EL (cell line): ENCODE results near the gene RPL34.

ENCODE experiments used
- DNase-seq: peaks from one replicate; pipeline ENCODE4 v3.0.0-alpha.2; 2016

RPL34 gene

DNA sequence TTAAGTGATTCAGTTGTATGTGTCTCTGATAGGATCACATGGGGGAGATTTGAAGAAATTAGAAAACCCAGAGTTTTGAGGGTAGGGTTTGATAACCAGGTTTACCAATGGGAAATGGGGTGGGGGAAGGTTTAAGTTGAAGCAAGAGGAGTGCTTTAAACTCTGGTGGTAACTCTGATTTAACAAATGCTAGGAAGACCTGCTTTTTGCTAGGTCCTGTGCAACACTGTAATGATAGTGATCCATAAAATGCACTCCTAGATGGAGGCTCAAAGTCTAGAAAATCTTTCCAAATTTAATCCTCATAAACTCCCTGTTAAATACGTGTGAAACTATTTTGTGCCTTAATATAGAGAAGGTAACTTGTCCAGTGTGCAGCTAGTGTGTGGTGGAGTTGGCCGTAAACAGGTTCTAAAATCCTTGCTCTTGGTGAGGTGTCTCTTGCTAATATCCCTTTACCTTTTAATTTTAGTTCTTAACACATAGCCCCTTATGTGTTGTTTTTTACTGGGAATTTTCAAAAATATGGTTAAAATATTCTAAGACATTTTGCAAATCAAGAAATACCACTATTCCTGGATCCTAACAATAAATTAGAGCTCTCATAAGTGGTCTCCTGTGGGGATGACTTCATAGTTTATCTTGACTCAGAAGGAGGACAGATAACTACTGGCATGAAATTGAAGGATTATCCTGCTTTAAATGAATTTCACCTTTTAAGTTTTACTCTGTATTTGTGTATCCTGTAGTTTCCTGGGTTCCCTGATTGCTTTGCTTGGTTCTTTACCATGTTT is 4.1 kb downstream of the RPL34 start:
- DNase-seq = no peak

DNA sequence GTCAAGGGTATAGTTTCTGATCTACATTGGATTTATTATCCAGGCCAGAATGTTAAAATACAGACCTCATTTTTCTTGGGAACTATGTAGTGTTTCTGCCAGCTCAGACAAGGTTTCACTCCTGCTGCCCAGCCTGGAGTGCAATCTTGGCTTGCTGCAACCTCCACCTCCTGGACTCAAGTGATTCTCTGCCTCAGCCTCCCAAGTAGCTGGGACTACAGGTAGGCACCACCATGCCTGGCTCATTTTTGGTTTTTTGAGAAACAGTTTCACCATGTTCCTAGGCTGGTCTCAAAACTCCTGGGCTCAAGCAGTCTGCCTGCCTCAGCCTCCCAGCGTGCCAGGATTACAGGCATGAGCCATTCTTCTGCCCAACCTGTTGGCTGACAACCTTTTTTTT is 5.7 kb downstream of the RPL34 start:
- no peak for DNase-seq

DNA sequence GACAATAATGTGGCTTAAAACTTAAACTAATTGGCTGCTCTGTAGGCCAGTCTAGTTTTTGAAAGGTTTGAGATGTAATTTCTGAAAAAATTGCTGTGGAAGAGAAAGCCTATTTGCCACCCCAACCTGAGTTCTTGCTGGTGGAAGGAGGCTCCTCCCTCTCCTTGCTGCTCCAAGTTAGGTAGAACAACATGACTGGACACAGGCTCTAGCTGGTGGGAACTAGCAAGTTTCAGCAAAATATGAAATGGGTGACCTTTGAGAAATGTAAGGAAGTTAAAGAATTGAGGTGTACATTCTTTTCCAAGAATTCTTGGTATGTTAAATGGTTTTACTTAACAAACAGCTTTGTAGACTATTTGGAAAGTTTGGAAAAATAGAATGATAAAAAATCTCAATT is 8.0 kb downstream of the RPL34 start:
- DNase-seq = peak; percentile 31

DNA sequence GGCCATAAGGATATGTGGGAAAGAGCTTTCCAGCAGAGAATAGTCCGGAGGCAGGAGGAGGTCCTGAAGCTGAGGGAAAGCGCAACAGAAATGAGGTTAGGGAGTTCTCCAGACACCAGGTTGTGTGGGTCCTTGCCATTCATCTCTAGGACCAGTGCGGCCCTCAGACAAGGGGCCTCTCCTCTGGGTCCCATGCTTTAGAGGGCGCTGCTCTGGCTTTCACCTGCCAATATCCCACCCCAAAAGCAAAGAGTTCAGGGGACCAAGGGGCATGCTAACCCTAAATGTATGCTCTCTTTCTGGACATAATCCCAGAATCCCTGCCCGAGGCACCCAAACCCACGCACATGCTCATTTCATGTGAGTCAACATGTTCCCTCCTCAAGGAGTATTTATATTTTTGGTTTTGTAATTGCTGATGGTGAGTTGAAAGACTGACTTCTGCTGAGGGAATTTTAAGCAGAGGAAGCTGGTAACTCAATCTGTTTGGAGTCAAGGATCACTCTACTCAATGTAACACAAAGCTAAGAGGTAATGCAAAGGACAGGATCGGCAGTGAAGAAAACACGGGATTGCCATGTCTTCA is 14.8 kb downstream of the RPL34 start:
- peak; percentile 22 for DNase-seq

DNA sequence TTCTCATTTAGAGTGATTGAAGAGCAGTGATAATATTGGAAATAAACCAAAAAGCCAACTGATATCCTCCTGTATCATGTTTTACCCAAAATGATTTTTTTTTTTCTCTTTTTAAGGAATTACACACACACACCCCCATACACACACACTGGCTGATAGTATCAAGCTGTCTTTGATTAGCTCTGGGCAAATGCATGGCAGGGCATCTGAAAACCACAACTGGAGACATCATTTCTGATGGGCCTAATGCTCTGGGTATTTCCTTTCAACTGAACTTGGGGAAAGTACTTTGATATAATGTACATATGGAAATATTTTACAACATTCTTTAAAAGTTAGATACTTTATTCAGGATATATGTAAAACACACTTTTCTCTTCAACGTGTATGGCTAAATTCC is 15.9 kb downstream of the RPL34 start:
- DNase-seq = peak; percentile 30

DNA sequence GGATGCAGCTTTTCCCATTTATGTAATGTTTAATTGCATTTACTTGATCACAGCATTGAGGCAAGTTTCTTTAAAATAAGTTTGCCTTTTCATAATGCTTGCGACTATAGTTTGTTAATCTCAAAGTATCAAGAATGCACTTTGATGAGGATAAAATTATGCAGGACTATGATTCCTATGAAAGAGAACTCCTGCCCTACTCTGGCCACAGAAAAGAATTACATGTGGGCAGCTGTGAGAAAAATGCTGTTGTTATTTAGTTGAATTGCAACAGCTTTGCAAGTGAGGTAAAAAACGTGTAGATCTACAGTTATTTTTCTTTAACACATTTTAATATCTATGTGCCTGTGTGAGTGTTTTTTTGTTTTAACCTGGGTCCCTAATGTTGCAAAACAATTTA is 17.5 kb downstream of the RPL34 start:
- no peak for DNase-seq

DNA sequence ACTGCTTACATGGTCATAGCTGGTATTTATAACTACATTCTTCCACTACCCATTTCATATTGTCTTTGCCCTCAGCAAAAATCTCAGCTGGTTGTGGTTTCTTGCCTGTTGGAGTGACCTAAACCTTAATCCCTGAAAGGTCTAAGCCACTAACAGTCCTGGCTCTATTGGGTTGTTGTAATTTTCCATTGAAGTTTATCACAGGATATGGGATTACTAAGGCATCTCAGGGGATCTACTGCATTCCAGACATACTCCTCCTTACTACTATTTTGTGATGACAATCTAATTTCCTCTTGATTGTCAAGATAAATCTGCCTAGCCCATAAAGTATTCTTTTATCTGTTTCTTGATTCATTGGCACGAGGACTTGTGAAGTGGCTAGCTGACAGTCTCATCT is 23.9 kb downstream of the RPL34 start:
- peak; percentile 85 for DNase-seq

DNA sequence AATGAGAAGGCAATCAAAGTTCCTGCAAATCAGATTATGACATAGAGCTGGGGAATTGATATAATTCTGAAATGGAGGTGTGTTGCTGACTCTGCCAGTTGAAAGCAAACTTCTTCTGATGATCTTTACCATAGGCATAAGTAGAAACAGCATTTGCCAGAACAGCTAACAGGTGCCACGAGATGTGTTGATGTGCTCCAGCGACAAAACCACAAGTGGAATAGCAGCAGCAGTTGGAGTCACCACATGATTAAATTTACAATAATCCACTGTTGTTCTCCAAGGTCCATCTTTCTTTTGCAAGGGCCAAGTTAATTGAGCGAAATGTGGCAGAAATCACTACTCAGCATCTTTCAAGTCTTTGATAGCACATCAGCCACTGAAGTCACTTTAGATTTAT is 26.3 kb downstream of the RPL34 start:
- DNase-seq = no peak

DNA sequence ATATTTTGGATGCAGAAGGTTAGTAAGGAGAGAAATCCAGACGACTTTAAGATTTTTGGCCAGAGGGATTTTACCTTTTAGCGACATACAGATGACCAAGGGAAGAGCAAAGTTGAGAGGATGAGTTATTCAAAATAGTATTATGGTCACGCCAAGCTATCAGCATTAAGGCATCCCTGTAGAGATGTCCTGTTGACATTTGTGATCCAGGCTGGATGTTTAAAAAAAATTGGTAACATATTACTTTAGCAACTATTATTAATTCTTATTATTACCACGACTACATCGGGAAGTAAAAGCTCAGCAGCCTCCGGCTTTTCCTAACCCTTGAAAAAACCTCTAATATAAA is 29.5 kb downstream of the RPL34 start:
- DNase-seq = no peak

DNA sequence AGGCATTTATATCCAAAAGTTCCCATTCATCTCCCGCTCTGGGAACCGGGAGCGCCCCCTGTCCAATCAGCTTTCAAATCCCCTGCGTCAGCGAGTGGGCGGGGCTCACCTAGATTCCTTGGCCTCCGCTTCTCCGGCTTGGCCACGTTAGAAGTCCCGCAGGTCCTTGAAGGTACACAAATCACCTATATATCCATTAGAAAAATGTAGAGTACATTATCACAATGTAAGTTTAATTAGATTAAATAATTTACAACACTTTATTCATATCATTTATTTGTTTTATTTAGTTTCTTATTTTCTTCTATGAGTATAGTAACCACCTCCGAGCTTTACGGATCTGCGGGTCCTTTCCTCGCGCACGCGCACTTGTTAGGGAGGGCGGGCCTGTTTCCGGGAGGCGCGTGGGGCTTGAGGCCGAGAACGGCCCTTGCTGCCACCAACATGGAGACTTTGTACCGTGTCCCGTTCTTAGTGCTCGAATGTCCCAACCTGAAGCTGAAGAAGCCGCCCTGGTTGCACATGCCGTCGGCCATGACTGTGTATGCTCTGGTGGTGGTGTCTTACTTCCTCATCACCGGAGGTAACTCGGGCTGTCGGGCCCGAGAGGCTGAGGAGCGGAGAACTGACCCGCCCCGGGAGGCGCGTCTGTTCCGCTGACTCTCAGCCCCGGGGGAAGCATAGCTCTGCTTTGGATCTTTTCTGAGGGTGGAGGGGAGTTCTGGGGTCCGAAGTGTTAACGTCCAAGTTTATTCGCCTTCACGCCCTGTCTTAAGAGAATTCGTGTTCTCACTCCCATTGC is 30.0 kb downstream of the RPL34 start, which contains the start of gene OSTC:
Gene OSTC (plus strand): TSS at position 388 of the 802 bp plus-strand sequence. CDS start 57 bp downstream, at position 445.
- peak; percentile 96 for DNase-seq

DNA sequence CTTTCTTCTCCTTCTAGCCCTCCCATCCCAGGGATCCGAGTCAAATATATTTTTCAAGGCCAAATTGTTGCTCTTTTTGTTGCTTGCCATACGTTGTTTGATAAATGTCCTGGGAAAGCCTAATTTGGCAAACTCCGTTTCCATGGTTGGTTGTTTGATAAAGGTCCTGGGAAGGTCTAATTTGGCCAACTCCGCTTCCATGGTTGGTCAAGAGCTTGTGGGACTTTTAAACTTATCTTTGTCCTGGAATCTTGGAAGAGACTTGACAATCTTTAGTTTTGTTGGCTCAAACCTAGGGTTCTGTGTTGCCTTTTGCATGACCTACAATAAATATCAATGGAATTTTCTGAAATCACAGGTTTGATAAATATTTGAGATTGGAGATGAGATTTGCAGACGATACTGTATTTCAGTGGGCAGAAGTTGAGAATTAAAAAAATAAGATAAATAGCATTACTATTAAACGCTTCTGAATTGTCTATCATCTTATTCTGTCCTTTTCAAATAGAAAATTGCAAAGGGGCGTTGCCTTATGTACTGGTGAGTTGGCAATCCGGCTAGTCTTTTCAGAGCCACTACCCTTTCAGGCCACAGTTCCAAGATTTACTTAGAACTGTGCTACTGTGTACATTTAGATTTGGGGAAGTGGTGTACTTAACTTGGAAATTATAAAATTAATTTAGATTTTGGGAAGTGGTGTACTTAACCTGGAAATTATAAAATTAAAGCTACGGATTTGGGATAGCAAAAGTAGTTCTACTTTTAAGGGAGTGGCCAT is 30.8 kb downstream of the RPL34 start:
- peak; percentile 38 for DNase-seq

DNA sequence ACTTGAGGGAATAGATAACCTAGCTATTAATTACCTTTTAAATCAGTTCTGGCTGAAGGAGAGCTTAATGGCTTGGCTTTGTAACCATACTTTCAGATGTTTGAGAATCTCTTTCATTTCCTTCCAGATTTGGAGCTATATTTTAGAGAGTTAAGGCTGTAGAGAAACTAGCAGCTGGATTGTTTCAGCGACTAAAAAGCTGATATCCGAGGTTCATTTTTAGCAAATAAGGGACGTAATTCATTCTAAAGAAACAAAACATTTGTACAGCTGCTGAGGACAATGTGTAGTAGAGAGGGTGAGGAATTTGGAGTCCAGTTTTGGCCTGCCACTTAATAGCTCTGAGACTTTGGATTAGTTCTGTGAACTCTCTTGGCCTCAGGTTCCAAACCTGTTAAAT is 42.3 kb downstream of the RPL34 start:
- DNase-seq = no peak

DNA sequence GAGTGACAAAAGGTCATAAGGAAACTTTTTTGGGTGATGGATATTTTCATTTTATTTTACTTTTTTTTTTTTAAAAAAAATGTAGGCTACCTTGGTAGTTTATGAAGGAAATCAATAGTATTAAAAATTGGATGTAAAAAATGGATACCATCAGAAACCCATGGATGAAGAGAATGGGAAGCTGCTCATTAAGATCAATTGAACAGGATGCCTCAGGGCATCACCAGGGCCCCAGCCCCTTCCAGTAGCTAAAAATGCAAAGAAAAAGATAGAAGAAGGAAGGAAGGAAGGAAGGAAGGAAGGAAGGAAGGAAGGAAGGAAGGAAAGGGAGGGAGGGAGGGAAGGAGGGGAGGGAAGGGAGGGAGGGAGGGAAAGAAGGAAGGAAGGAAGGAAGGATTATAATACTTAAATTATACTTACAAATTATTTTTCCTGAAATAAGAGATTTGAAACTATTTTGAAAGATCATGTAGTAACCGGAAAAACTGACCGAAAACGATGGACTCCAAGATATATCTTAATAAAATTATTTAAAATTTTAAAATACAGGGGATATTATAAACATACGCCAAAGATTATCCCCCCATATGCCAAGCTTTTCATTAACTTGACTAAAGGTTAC is 54.1 kb downstream of the RPL34 start:
- DNase-seq = no peak
